Measurements from ENCODE around the gene ABI3BP.

Gene ABI3BP

GRCh38 chr3:100779480-100779879, 213.7 kb downstream of the ABI3BP start:
- DNase-seq (ENCODE audit: low read depth), result no peak
- TF ChIP-seq, protein P1, sequence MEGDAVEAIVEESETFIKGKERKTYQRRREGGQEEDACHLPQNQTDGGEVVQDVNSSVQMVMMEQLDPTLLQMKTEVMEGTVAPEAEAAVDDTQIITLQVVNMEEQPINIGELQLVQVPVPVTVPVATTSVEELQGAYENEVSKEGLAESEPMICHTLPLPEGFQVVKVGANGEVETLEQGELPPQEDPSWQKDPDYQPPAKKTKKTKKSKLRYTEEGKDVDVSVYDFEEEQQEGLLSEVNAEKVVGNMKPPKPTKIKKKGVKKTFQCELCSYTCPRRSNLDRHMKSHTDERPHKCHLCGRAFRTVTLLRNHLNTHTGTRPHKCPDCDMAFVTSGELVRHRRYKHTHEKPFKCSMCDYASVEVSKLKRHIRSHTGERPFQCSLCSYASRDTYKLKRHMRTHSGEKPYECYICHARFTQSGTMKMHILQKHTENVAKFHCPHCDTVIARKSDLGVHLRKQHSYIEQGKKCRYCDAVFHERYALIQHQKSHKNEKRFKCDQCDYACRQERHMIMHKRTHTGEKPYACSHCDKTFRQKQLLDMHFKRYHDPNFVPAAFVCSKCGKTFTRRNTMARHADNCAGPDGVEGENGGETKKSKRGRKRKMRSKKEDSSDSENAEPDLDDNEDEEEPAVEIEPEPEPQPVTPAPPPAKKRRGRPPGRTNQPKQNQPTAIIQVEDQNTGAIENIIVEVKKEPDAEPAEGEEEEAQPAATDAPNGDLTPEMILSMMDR (IDR thresholded peaks at IDR 0.05; ENCODE audit: low read depth, low read length, missing control alignments), result no peak

GRCh38 chr3:100777271-100777670, 215.9 kb downstream of the ABI3BP start:
- in situ Hi-C loops (cut with HindIII; ENCODE audit: low sequenced_read_pairs), result no loop called here
- DNase-seq (ENCODE audit: low read depth), result no peak
- TF ChIP-seq, protein P1 (IDR thresholded peaks at IDR 0.05; ENCODE audit: low read depth, low read length, missing control alignments), result no peak
- no peak overlapping the region for H3K4me3 ChIP-seq (ENCODE audit: low read depth, low read length)

More at GRCh38 chr3:100779480-100779879, 213.7 kb downstream of the ABI3BP start:
- in situ Hi-C loops (cut with HindIII; ENCODE audit: low sequenced_read_pairs), result no loop called here
- H3K4me3 ChIP-seq (ENCODE audit: low read depth, low read length), result no peak overlapping the region

- TF ChIP-seq, protein P1 (IDR thresholded peaks at IDR 0.05; ENCODE audit: low read depth, low read length, missing control alignments), result no peak
- H3K4me3 ChIP-seq (ENCODE audit: low read depth, low read length), result no peak overlapping the region
- DNase-seq (ENCODE audit: low read depth), result no peak
- in situ Hi-C loops (cut with HindIII; ENCODE audit: low sequenced_read_pairs), result no loop called here
These were observed 216.5 kb downstream of the ABI3BP start for GRCh38 chr3:100776746-100777145.

DNA sequence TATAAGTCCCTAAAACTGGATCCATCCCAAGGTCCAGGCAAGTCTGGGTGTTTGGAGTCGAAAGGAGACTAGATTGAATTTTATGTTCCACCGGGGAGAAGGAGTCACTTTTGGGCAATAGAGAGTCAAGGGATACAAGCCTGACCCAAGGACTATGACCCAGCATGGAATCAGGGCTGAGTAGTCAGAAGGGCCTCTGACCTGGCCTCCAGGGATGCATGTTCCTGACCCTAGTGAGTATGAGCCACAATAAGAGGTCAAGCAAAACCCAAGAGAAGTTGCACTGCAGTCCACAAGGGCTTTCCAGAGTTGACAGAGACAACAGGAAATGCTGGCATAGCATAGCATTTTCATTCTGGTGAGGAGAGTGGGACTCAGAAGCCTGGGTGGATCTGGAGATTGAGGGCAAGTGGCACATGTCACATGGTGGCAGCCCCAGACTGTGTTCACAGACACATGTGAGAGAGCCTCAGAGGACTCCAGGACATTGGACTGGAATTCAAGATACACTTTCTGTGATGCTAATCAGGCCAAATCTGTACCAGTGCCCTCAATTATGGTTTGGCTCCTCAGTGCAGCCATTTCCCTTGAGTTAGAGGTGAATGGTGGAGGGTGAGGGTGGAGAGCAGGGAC, 217.0 kb downstream of the ABI3BP start:
- in situ Hi-C loops (cut with HindIII; ENCODE audit: low sequenced_read_pairs), result no loop called here
- TF ChIP-seq, protein P1 (IDR thresholded peaks at IDR 0.05; ENCODE audit: low read depth, low read length, missing control alignments), result no peak

DNA sequence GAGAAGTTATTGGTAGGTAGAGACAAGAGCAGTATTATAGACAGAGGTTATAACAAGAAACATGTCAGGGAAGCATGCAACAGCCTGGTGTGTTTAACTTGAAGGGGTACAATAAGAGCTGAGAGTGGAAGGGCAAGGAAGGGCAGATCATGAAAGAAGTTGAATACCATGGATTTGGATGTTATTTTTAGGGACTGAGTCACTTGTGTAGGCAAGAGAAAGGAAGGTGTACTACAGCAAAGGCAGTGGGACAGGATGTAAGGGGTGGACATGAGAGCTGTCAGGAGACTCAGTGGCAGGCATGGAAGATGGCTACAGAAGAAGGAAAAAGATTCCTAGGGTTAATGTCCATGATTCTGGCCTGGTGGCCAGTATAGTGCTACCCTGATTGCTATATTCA, 217.6 kb downstream of the ABI3BP start:
- no peak overlapping the region for H3K4me3 ChIP-seq (ENCODE audit: low read depth, low read length)
- in situ Hi-C loops (cut with HindIII; ENCODE audit: low sequenced_read_pairs), result no loop called here
- TF ChIP-seq, protein P1 (IDR thresholded peaks at IDR 0.05; ENCODE audit: low read depth, low read length, missing control alignments), result no peak
- DNase-seq (ENCODE audit: low read depth), result no peak

More for the DNA sequence above, 217.0 kb downstream of the ABI3BP start:
- no peak for DNase-seq (ENCODE audit: low read depth)
- no peak overlapping the region for H3K4me3 ChIP-seq (ENCODE audit: low read depth, low read length)

DNA sequence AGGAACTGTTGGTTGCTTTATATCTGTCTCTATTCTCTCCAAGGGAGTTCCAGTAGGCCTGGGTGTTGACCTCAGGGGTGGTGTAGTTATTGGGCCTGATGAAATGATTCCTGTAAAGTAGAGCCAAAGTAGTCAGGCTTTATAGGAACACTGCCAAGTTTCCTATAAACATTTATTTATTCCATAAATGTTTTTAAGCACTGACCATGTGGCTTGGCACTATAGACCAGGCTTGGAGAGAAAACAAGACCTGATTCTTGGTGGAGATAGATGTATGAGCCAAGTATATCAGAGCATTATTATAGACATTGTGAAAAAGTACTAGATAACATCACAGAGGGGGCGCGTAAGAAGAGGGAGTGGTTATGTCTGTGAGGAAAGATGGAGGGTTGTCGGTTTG, 218.0 kb downstream of the ABI3BP start:
- in situ Hi-C loops (cut with HindIII; ENCODE audit: low sequenced_read_pairs), result no loop called here
- no peak overlapping the region for H3K4me3 ChIP-seq (ENCODE audit: low read depth, low read length)
- DNase-seq (ENCODE audit: low read depth), result no peak
- TF ChIP-seq, protein P1 (IDR thresholded peaks at IDR 0.05; ENCODE audit: low read depth, low read length, missing control alignments), result no peak

Measured in astrocyte of the cerebellum (primary cell).